A549 (cell line): Measurements from ENCODE around the gene CYP1A1.

ENCODE experiments used
- EP300 ChIP-seq, 2 experiments: fragments of >200 bp; sonication (Bioruptor Twin); formaldehyde crosslinking; IDR thresholded peaks; 2 replicates in 1 of 2; 3 replicates in 1 of 2; pipeline ENCODE4 v1.6.1; 2016 to 2017
- NR3C1 ChIP-seq: fragments of >200 bp; sonication (Bioruptor Twin); formaldehyde crosslinking; IDR thresholded peaks from 3 replicates; pipeline ENCODE4 v1.6.1; 2017
- RNF2 ChIP-seq: fragments of 200-600 bp; sonication (generic); IDR thresholded peaks from 2 replicates; pipeline ENCODE4 v1.6.1; 2016; ENCODE audit warnings: low read depth, mild to moderate bottlenecking, antibody characterized with exemption, moderate library complexity, borderline replicate concordance
- ZNF302 ChIP-seq: fragments of 250-450 bp; sonication (Bioruptor Pico); IDR thresholded peaks from 2 replicates; pipeline ENCODE4 v1.9.0; 2021; ENCODE audit warnings: inconsistent platforms, mild to moderate bottlenecking, moderate library complexity
- TF ChIP-seq, protein P1 (sequence below): fragments of >200 bp; sonication (Bioruptor Twin); formaldehyde crosslinking; IDR thresholded peaks from 3 replicates; pipeline ENCODE4 v1.5.1; 2016
- TF ChIP-seq, protein P2 (sequence below): fragments of 200-600 bp; sonication (generic); IDR thresholded peaks from 2 replicates; pipeline ENCODE4 v1.6.1; 2016; ENCODE audit warnings: antibody characterized with exemption, mild to moderate bottlenecking, moderate library complexity
- TF ChIP-seq, protein P3 (sequence below): IDR thresholded peaks from 2 replicates; pipeline ENCODE4 v1.6.1; 2012

DNA sequence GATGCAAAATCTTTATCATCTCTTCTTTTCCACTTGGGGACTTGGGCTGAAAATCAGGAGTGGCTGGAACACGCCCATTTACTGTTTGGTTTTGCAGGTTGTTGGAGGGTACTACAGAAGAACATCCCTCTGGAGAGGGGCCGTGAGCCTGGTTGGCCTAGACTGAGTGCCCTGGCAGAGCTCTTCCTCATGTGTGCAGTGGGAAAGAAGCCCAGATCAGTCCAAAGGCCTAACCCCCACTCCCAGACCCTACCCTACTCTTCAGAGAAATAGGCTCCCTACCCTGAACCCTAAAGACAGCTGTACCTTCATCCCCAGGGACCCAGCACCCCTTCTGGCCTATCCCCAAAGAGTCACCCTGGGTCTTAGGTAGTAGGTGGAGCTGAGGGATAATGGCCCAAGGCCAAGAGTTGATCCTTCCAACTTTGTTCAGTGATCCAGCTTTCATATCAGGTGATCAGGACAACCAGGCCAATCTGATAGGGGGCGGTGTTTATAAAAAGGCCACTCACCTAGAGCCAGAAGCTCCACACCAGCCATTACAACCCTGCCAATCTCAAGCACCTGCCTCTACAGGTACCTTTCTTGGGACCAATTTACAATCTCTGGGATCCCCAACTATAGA lies 23.1 kb upstream of the CYP1A1 start, which contains the start of gene CYP1A2:
- TF ChIP-seq, protein P1, sequence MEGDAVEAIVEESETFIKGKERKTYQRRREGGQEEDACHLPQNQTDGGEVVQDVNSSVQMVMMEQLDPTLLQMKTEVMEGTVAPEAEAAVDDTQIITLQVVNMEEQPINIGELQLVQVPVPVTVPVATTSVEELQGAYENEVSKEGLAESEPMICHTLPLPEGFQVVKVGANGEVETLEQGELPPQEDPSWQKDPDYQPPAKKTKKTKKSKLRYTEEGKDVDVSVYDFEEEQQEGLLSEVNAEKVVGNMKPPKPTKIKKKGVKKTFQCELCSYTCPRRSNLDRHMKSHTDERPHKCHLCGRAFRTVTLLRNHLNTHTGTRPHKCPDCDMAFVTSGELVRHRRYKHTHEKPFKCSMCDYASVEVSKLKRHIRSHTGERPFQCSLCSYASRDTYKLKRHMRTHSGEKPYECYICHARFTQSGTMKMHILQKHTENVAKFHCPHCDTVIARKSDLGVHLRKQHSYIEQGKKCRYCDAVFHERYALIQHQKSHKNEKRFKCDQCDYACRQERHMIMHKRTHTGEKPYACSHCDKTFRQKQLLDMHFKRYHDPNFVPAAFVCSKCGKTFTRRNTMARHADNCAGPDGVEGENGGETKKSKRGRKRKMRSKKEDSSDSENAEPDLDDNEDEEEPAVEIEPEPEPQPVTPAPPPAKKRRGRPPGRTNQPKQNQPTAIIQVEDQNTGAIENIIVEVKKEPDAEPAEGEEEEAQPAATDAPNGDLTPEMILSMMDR: no peak
- TF ChIP-seq, protein P2, sequence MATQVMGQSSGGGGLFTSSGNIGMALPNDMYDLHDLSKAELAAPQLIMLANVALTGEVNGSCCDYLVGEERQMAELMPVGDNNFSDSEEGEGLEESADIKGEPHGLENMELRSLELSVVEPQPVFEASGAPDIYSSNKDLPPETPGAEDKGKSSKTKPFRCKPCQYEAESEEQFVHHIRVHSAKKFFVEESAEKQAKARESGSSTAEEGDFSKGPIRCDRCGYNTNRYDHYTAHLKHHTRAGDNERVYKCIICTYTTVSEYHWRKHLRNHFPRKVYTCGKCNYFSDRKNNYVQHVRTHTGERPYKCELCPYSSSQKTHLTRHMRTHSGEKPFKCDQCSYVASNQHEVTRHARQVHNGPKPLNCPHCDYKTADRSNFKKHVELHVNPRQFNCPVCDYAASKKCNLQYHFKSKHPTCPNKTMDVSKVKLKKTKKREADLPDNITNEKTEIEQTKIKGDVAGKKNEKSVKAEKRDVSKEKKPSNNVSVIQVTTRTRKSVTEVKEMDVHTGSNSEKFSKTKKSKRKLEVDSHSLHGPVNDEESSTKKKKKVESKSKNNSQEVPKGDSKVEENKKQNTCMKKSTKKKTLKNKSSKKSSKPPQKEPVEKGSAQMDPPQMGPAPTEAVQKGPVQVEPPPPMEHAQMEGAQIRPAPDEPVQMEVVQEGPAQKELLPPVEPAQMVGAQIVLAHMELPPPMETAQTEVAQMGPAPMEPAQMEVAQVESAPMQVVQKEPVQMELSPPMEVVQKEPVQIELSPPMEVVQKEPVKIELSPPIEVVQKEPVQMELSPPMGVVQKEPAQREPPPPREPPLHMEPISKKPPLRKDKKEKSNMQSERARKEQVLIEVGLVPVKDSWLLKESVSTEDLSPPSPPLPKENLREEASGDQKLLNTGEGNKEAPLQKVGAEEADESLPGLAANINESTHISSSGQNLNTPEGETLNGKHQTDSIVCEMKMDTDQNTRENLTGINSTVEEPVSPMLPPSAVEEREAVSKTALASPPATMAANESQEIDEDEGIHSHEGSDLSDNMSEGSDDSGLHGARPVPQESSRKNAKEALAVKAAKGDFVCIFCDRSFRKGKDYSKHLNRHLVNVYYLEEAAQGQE: no peak
- TF ChIP-seq EP300 (IDR thresholded peaks at IDR 0.05) (no peak), ZNF302 (no peak), RNF2 (no peak), NR3C1 (no peak)
- TF ChIP-seq, protein P3, sequence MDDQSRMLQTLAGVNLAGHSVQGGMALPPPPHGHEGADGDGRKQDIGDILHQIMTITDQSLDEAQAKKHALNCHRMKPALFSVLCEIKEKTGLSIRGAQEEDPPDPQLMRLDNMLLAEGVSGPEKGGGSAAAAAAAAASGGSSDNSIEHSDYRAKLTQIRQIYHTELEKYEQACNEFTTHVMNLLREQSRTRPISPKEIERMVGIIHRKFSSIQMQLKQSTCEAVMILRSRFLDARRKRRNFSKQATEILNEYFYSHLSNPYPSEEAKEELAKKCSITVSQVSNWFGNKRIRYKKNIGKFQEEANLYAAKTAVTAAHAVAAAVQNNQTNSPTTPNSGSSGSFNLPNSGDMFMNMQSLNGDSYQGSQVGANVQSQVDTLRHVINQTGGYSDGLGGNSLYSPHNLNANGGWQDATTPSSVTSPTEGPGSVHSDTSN: no peak
